UCSD-AML1 (cell line): ENCODE results near the gene PGC.

Experiments used
- DNase-seq: peaks from one replicate; lab custom pipeline; 2025; ENCODE audit not compliant: unreplicated experiment; lab: John Stamatoyannopoulos, UW

PGC gene

DNA sequence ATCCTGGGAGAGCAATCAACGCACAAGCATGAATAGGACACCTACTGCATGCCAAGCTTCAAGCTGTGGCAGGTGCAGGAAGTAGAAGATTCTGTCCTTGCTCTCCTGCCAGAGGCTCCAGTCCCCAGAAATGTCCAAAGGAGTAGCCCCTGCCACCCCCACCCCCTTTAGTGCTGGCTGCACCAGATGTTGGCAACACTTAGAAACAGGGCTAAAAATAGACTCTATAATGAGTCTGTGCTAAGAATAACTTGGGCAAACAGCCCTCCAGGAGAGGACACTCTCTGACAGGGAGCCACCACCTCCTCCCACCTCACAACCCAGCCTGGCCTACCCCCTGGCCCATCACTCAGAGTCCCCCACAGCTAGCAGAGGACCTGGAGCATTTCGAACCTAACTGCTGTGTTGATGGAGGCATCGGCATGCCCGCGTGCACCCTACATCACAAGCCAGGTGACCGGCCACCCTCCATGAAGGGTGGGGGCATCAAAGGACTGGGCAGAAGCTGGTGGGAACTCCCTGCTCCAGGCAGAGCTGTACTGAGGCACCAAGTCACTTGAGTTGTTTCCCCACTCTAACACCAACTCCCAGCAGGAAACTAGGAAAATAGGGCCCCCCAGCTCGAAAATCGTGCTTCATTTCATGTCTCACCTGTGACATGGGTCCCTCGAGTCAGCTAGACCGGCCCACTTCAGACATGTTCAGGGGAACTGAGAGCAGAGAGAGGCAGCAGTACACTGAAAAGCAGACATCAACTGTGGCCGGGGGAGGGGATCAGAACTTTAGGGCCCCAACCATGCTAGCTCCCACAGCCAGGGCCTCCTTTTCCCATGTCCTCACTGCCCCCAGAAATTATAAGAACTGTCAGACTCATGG, 30.4 kb downstream of the PGC start:
- DNase-seq = no peak

GRCh38 chr6:41715795-41716515, 31.2 kb downstream of the PGC start:
- DNase-seq = no peak

GRCh38 chr6:41714556-41715273, 32.5 kb downstream of the PGC start:
- DNase-seq = no peak

- no peak for DNase-seq
These were observed 33.4 kb downstream of the PGC start for GRCh38 chr6:41713650-41714291.

DNA sequence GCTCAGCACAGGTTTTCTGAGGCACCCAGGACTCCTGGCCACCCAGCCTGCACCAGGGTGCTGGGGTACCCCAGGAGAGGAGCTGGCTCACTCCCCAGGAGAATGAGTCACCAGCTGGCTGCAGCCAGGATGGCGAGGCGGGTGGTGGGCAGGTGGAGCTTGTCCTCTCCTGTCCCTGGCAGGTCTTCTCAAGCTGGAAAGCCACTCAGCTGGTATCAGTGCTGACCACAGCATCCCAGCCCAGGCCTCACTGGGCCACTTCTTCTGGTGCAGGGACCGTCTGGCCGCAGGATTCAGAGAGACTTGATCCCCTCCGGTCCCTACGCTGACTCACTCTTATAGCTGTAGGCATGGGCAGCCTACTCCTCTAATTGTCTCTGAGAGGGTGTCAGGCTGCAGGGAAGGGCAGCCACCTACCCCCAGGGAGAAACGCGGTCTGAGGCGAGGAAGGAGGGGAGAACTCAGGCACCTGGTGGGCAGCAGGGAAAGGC, 34.0 kb downstream of the PGC start:
- DNase-seq = no peak

DNA sequence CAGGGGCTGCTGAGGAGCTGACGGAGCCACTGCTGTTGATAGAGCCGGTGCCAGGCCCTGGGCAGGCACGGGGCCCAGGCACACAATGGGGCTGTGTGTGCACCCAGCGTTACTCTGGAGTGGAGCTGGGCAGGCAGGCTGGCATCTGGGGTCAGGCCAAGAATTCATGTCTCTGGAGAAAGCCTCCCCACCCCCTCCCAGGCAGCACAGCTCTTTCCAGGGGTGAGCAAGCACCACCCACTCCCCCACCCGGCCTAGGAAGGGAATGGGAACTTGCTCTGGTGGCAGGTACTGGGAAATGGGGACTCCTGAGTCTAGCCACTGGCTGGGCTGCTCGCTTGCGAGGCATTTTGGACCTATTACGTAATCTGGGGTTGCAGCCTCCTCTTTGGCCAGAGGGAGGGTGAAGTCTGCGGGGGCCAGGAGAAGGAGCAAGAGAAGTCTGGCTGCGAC, 34.5 kb downstream of the PGC start:
- no peak for DNase-seq

GRCh38 chr6:41711323-41712038, 35.7 kb downstream of the PGC start:
- no peak for DNase-seq

DNA sequence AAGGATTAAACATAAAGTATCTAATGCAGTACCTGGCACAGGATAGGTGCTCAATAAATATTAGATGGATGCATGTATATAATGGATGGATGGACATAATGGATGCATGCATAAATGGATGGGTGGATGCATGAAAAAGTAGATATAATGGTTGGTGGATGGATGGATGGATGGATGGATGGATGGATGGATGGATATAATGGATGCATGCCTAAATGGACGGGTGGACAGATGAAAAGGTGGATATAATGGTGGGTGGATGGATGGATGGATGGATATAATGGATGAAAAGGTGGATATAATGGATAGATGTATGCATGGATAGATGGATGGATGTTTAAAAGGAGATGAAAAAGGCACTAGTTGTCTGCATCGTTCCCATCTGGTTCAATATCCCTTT, 37.8 kb downstream of the PGC start:
- no peak for DNase-seq

DNA sequence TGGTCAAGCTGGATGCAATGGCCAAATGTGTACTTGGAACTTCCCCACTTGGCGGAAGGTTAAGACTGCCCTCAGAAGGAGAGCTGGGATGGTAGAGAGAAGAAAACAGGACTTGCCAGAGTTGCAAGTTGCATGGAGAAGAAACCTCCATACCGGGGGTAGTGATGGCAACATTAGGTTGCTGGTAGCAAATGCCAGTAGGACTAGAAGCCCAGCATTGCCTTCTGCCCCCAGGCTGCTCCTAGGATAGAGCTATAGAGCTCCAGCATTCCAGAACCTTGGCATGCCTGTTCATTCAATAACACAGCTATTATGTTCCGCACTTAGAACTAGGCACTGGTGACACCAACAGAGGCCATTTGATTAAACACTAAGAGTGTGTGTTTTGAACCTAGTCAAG, 38.3 kb downstream of the PGC start:
- no peak for DNase-seq

- DNase-seq = peak; percentile 62
These were observed 39.5 kb downstream of the PGC start for GRCh38 chr6:41707565-41708200.

- DNase-seq = peak; percentile 27
These were observed 40.2 kb downstream of the PGC start for GRCh38 chr6:41706876-41707564.

DNA sequence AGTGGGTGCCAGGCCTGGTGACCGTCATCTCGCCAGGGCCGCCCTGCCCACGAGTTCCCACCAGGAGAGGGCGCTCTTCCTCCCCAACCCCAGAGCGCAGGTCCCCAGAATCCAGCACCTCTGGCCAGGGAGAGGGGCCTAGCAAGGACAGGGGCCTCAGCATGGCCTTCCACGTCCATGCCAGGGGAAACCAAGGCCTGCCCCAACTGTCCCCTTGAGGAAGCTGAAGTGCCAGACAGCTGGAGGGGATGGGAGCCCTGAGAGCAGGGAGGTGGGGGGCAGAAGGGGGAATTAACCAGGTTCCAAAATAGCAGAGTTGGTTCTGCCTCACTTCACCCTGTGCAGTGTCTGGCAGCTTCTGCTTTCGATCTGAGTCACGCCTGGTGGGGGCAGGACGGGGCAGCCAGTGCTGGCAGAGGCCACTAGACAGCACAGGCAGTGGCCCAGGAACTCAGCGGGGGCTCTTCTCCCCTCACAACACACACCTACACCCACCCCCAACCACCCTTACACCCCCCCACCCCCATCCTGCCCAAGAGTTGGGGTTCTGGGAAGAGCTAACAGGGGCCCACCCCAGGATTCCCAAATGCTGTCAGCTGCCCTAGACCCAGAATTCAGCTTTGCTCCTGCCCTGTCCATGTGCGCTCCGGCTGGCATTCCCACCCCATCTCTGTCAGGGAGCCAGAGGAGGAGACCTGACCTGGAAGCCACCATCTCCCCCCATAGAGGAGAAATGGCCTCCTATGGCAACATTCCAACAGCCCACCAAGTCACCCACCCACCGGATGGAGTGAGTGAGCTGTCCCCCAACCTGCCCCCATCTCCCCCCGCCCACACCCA, 41.0 kb downstream of the PGC start:
- peak; percentile 79 for DNase-seq

GRCh38 chr6:41705311-41705995, 41.7 kb downstream of the PGC start:
- DNase-seq = no peak

GRCh38 chr6:41704656-41705310, 42.4 kb downstream of the PGC start:
- DNase-seq = no peak

GRCh38 chr6:41704028-41704427, 43.2 kb downstream of the PGC start:
- no peak for DNase-seq

DNA sequence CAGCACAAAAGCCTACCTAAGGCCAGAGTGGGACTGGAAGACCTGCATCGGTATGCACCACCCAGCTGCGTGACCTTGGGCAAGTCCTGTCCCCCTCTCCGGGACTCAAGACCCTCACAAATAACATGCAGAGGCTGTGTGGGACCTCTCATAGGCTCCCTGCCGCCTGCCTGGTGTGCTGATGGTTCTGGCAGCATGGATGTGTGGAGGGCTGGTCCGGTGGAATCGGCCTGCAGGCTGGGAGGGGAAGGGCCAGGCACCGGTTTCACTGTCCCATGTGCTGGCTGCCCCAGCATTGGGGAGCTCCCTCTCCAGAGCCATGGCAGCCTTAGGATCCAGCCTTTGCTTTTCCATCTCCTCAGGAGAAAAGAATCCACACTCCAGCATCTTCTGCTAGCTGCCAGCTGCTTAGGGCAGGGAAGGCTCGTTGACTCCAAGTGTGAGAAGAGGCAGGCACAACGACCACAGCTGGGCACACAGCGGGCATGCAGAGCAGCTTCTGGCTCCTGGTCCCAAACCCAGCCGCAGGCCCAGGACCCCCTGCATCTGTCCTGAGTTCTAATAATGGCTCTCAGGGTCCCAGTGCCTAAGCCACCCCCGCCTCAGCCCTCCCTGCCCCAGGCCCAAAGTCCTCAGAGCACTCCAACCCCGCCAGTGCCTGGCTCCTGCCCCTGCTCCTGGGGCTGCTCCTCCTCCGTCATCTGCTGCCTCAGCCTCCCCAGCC, 44.3 kb downstream of the PGC start:
- DNase-seq = no peak
